Keratinocyte (primary cell): ENCODE results near the gene DNAAF9. TPM values are rescaled to one million over a fixed set of nuclear protein-coding genes. Genes with fewer than 3 reads are reported as not detected.

Source experiments
- DNase-seq: peaks from one replicate; pipeline ENCODE4 v3.0.0-alpha.2; 2011; ENCODE audit warnings: low read depth, missing footprints, low spot score
- FAIRE-seq: peaks from 2 replicates; lab custom pipeline; 2011; peaks lifted over from hg19 to GRCh38; lab: Jason Lieb, UNC
- H2AFZ ChIP-seq: 2 replicates; pipeline ENCODE4 v1.6.0; 2012; ENCODE audit warnings: low read length, control low read depth, inconsistent platforms; ENCODE audit not compliant: control insufficient read depth
- H3K27ac ChIP-seq: 2 replicates; pipeline ENCODE4 v1.5.1; 2011; ENCODE audit warnings: low read length; ENCODE audit not compliant: control insufficient read depth, insufficient read depth
- H3K27me3 ChIP-seq: 3 replicates; pipeline ENCODE4 v1.6.0; 2011; ENCODE audit warnings: low read length; ENCODE audit not compliant: control insufficient read depth, insufficient read depth; ENCODE audit errors: extremely low read depth
- H3K36me3 ChIP-seq, 2 experiments: 2 replicates in 1 of 2; 3 replicates in 1 of 2; pipeline ENCODE4 v1.5.1; 2011; ENCODE audit warnings: low read length in 2 of 2, mild to moderate bottlenecking in 1 of 2; ENCODE audit not compliant: control insufficient read depth in 2 of 2, insufficient read depth in 2 of 2; ENCODE audit errors: extremely low read depth in 1 of 2
- H3K4me1 ChIP-seq: 3 replicates; pipeline ENCODE4 v1.5.1; 2011; ENCODE audit warnings: low read length; ENCODE audit not compliant: control insufficient read depth, insufficient read depth; ENCODE audit errors: extremely low read depth
- H3K4me2 ChIP-seq: 3 replicates; pipeline ENCODE4 v1.6.0; 2011; ENCODE audit warnings: low read depth, low read length; ENCODE audit not compliant: control insufficient read depth, insufficient read depth; ENCODE audit errors: extremely low read depth
- H3K4me3 ChIP-seq, 3 experiments: fragments of 200-600 bp in 1 of 3; sonication (generic) in 1 of 3; 2 replicates in 2 of 3; 3 replicates in 1 of 3; pipeline ENCODE4 v1.5.1; 2011 to 2016; ENCODE audit warnings: low read length in 3 of 3, mild to moderate bottlenecking in 3 of 3, control low read depth in 2 of 3, inconsistent platforms in 1 of 3, low read depth in 1 of 3, mixed read lengths in 1 of 3, mixed run types in 1 of 3, moderate library complexity in 1 of 3; ENCODE audit not compliant: control insufficient read depth in 2 of 3, insufficient read depth in 2 of 3; ENCODE audit errors: extremely low read depth in 1 of 3
- H3K79me2 ChIP-seq: 2 replicates; pipeline ENCODE4 v1.6.0; 2012; ENCODE audit warnings: low read length; ENCODE audit not compliant: control insufficient read depth, insufficient read depth
- H3K9ac ChIP-seq: 3 replicates; pipeline ENCODE4 v1.6.0; 2011; ENCODE audit warnings: low read length; ENCODE audit not compliant: control insufficient read depth, insufficient read depth; ENCODE audit errors: extremely low read depth
- H3K9me1 ChIP-seq: 3 replicates; pipeline ENCODE4 v1.6.0; 2011; ENCODE audit warnings: low read length; ENCODE audit not compliant: control insufficient read depth, insufficient read depth; ENCODE audit errors: extremely low read depth
- H3K9me3 ChIP-seq: 2 replicates; pipeline ENCODE4 v1.5.1; 2012; ENCODE audit warnings: low read depth, low read length; ENCODE audit not compliant: control insufficient read depth
- H4K20me1 ChIP-seq: 3 replicates; pipeline ENCODE4 v1.6.0; 2011; ENCODE audit warnings: low read length; ENCODE audit not compliant: control insufficient read depth, insufficient read depth; ENCODE audit errors: extremely low read depth
- CTCF ChIP-seq, 3 experiments: IDR thresholded peaks in 1 of 3; conservative IDR thresholded peaks in 1 of 3; optimal IDR thresholded peaks in 1 of 3; 2 replicates in 2 of 3; 3 replicates in 1 of 3; pipeline versions ENCODE3 to v1.5.1; 2011; ENCODE audit warnings: low read length in 3 of 3, mild to moderate bottlenecking in 3 of 3, moderate library complexity in 2 of 3, control low read depth in 1 of 3, inconsistent platforms in 1 of 3; ENCODE audit not compliant: insufficient read depth in 2 of 3; ENCODE audit errors: extremely low read depth in 1 of 3
- EZH2 ChIP-seq: IDR thresholded peaks from one replicate; pipeline ENCODE4 v1.6.1; 2012; ENCODE audit warnings: inconsistent platforms, mild to moderate bottlenecking, low read length, moderate library complexity
- dilution Hi-C: fragments of 300-500 bp; cut with MboI; formaldehyde crosslinking; loops from one replicate; pipeline ENCODE4 v1.7.0; 2020; ENCODE audit warnings: low sequenced_read_pairs; ENCODE audit not compliant: extremely low pct_ligation_motif_present
- polyA plus RNA-seq, 5 experiments: library from polyadenylated mRNA; depleted of rRNA in 3 of 5; stranded (reverse) in 3 of 5; stranded (forward) in 1 of 5; unstranded in 1 of 5; fragments of >200 nt; gene quantifications; 1 replicate in 1 of 5; 2 replicates in 3 of 5; 3 replicates in 1 of 5; pipeline versions ENCODE4 v1.2.1 to v1.2.3, GENCODE V29; 2011 to 2012; ENCODE audit warnings: missing spikeins in 2 of 5, low read depth in 1 of 5, low replicate concordance in 1 of 5

Gene DNAAF9
- polyA plus RNA-seq, 1 donor (not counting 4 experiments of a cell fraction or from before 2014, with no cell fraction given) = 9.2 TPM

GRCh38 chr20:3414122-3414521, 6.7 kb upstream of the DNAAF9 start:
- Histone ChIP-seq H3K36me3 (no peaks in the 10 kb centered on the region), H4K20me1 (no peaks in the 10 kb centered on the region), H3K9me3 (no peaks in the 10 kb centered on the region), H3K4me2 (no peak overlapping the region), H3K27me3 (no peaks in the 10 kb centered on the region), H2AFZ (no peak overlapping the region), H3K27ac (no peak overlapping the region), H3K79me2 (no peaks in the 10 kb centered on the region), H3K9ac (no peak overlapping the region), H3K4me3 (no peak overlapping the region), H3K9me1 (no peaks in the 10 kb centered on the region), H3K4me1 (no peaks in the 10 kb centered on the region)
- no peak for TF ChIP-seq EZH2
- TF ChIP-seq CTCF (optimal IDR thresholded peaks at IDR 0.05 in 1 of 3, IDR thresholded peaks at IDR 0.05 in 1 of 3, conservative IDR thresholded peaks at IDR 0.05 in 1 of 3; ENCODE audit: extremely low read depth in 1 of 3, insufficient read depth in 2 of 3, low read length in 3 of 3) = no peak
- dilution Hi-C loops = no loop called here
- DNase-seq = no peak
- no peak for FAIRE-seq

GRCh38 chr20:3413393-3413889, 6.0 kb upstream of the DNAAF9 start:
- dilution Hi-C loops = no loop called here
- no peak overlapping the region for H3K9ac ChIP-seq
- H3K4me1 ChIP-seq = peaks cover under 1% of the 10 kb centered on the region
- H3K36me3 ChIP-seq = no peaks in the 10 kb centered on the region
- no peak for DNase-seq
- no peaks in the 10 kb centered on the region for H4K20me1 ChIP-seq
- no peak overlapping the region for H3K4me2 ChIP-seq
- no peak overlapping the region for H2AFZ ChIP-seq
- H3K9me3 ChIP-seq = no peaks in the 10 kb centered on the region
- no peak for TF ChIP-seq CTCF (optimal IDR thresholded peaks at IDR 0.05 in 1 of 3, IDR thresholded peaks at IDR 0.05 in 1 of 3, conservative IDR thresholded peaks at IDR 0.05 in 1 of 3; ENCODE audit: extremely low read depth in 1 of 3, insufficient read depth in 2 of 3, low read length in 3 of 3)
- no peak for TF ChIP-seq EZH2
- no peaks in the 10 kb centered on the region for H3K9me1 ChIP-seq
- H3K79me2 ChIP-seq = no peaks in the 10 kb centered on the region
- no peaks in the 10 kb centered on the region for H3K27me3 ChIP-seq
- no peak for FAIRE-seq
- H3K4me3 ChIP-seq = no peak overlapping the region
- H3K27ac ChIP-seq = no peak overlapping the region
